ENCODE measurements around the gene MCM7.

- no peak for TF ChIP-seq CTCF (conservative IDR thresholded peaks at IDR 0.05 in 1 of 2, IDR thresholded peaks at IDR 0.05 in 1 of 2; ENCODE audit: extremely low read depth in 1 of 2, insufficient read depth in 1 of 2, low read depth in 1 of 2, low read length in 2 of 2)
- TF ChIP-seq EZH2 (IDR thresholded peaks at IDR 0.05; ENCODE audit: borderline replicate concordance, low read length), result no peak
Measured at GRCh38 chr7:100142461-100142860, 41.3 kb upstream of the MCM7 start.
